NCI-H510A (cell line): ENCODE measurements around the gene UBTF.
A peak's percentile ranks its signal among the peaks of the same experiment; 100 is the strongest.
"Not testable (repeated sequence)": the region's sequence is repeated elsewhere in the genome, so short reads cannot be mapped to it uniquely, and the experiment has no call there.

Experiments
- DNase-seq: peaks from one replicate; lab custom pipeline; 2025; lab: John Stamatoyannopoulos, UW

The UBTF gene

DNA sequence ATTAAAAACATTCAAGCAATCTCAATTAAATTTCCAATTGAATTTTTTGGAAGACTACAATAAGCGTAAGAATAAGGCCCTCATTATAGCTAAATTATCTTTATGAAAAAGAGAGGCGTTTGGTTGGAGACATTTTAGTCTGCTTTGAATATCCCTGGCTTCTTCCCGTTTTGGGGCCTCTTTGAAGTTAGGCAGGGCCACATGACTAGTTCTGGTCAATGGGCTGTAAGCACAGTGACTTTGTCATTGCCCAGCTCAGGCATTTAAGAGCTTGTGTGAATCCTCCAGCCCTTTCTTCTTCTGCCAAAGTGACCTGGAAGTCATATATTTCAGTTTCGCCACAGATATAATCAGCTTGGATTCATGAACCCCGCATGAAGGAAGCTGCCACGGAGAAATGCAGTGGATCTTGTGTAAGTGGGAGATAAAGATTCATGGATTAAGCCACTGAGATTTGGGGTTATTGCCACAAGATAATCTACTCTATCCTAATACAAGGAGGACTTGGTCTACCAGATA, 21.7 kb upstream of the UBTF start:
- no peak for DNase-seq

DNA sequence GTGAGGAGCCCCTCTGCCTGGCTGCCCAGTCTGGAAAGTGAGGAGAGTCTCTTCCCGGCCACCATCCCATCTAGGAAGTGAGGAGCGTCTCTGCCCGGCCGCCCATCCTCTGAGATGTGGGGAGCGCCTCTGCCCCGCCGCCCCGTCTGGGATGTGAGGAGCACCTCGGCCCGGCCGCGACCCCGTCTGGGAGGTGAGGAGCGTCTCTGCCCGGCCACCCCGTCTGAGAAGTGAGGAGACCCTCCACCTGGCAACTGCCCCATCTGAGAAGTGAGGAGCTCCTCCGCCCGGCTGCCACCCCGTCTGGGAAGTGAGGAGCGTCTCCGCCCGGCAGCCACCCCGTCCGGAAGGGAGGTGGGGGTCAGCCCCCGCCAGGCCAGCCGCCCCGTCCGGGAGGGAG, 18.4 kb upstream of the UBTF start:
- DNase-seq, result not testable (repeated sequence)

DNA sequence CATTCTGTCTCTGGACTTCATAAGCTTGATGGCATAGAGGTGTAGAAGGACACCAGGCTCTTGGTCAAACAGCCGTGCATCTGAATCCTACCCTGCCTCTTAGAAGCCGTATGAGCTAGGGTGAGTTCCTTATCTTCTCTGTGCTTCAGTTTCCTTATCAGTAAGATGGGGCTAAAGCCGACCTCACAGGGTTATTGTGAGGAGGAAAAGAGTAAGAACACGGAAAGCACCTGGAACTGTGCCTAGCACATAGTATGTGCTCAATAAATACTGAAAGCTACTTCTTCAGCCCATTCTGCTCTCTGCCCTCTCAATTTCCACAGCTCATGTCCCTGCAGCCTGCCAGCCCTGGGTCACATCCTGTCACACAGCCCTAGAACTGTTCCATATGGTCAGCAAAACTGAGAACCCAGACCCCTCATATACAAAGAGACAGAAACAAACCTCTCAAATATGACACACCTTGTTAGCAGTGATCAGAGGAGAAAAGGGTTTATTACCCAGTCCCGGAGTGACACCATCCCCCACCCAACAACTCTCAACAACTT, 17.0 kb upstream of the UBTF start:
- no peak for DNase-seq

DNA sequence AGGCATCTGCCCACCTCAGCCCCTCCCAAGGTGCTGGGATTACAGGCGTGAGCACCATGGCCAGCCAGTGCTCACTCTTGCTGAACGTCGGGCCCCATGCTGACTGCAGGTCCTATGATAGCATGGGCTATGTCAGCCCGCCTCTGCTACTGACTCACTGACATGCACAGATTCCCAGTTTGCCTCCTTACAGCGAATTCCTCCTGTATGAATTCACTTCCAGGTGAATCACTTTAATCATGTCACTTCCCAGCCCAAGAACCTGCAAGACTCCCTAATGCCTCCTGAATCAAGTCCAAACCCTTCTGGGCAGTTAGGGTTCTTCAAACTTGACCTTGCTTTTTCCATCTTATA, 16.1 kb upstream of the UBTF start:
- DNase-seq, result no peak

DNA sequence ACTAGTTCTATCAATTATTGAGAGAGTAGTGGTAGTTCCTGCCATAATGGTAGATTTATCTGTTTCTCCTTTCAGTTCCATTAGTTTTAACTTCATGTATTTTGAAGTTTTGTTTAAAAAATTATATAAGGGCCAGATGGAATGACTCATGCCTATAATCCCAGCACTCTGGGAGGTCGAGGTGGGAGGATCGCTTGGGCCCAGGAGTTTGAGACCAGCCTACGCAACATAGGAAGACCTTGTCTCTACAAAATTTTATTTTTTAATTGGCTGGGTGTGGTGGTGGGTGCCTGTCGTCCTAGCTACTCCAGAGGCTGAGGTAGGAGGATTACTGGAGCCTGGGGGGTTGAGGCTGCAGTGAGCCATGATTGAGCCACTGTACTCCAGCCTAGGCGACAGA, 14.1 kb upstream of the UBTF start:
- DNase-seq, result no peak

DNA sequence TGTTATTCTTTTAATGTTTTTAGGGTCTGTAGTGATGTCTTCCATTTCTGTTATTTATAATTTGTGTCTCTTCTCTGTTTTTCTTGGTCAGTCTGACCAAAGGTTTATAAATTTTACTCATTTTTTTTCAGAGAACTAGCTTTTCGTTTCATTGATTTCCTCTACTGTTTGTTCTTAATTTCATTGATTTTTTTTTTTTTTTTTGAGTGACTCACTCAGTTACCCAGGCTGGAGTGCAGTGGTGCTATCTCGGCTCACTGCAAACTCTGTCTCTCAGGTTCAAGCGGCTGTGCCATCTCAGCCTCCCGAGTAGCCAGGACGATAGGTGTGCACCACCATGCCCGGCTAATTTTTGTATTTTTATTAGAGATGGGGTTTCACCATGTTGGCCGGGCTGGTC, 12.6 kb upstream of the UBTF start:
- DNase-seq, result no peak

DNA sequence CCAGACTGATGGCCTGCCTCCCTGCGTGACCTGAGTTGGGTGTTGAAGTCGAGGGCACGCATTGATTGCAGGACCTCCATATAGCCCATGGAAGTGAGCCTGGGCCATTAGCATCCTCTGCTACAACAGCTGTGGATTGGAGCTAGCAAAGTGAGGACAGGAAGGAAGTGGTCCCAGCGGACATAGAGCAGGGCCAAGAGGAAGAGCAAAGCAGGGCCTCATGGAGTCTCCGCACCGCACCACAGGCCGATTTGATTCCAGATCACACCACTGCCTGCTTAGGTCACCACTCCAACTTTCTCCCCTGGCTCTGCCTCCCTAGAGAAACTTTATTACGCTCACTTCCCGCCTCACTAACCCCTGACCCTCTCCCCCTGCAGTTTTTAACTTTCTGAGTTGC, 10.7 kb upstream of the UBTF start:
- DNase-seq, result no peak

DNA sequence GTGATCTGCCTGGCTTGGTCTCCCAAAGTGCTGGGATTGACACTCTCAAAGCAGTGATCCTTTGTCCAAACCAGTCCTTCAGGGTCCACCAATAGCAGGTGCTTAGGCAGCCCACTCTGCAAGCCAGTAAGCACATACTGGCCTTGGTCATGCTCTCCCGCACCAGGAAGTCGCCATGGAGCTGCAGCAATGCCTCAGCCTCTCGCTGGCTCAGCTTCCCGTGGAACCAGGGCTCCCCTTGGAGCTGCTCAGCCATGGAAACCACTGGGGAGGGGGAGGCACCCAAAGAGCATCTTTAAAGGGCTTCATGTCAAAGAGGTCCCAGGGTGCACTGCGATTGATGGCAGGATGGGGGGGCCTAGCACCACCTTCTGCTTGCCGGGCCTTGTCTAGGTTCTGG, 9.6 kb upstream of the UBTF start:
- no peak for DNase-seq

DNA sequence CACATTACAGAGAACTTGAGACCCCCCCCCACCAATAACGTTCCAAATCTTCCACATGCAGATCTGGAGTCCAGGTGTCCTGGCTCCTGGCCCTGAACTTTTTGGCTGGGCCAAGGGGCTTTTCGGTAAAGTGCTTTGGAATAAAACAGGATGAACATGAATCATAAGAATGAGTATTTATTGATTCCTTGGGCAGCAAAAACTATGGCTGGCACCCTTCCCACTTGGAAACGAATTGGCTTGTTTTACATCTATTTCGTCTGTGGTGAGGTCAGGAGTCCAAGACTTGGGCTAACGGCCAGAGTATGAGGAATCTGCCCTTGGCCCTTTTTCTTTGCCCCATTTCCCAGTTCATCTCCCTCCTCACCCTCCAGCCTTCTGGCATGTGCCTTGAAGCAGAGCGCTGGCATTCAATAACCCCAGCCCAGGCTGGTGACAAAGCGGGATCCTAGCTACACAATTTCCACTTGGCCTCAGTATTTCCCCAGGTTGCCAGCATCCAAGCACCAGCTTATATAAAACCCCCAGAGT, 4.1 kb upstream of the UBTF start:
- DNase-seq, result no peak

DNA sequence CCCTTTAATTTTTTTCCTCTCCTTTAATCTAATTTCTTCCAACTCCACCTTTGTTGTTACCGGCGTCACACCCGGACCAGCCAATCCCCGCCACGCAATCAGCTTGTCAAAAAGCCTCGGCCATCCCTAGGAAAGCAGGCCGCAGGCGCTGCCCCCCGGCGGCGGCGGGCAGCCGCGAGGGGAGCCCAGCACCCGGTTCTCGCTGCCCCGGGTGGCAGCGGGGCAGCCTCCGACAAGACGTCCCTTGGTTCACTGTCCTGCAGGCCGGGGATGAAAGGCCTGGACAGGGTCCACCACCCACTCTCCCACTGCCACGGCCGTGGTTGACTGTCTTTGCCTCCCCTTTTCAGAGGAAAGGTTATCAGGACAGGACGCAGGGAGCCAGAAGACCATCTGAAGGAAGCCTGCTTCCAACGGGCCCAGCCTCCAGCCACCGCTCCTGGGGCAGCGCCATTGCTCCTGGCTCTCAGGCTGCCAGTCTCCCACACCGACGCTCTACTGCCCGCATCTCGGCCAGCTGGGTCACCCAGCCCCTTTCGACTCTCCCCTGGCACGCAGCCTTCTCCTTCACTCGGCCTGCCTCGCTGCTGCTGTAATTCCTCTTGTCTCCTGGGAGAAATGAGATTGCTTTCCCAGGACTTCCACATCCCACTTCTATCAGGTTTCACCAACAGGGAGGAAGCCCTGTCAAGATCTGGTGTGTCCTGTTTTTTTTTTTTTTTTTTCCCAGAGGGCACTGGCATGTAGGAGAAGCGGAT, 2.8 kb upstream of the UBTF start:
- DNase-seq, result peak; percentile 49

DNA sequence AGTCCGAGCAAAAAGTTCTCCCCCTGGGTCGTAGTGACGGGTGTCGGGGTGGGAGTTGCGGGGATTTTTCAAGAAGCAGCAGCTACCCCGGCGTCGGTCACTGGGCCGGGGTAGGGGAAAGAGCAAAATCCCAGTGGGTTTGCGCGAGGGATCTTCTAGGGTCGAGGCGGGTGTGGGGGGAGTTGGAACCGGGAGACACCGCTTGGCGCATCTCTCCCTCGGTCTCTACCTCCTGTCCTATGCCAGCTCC, 2.3 kb upstream of the UBTF start:
- DNase-seq, result no peak

DNA sequence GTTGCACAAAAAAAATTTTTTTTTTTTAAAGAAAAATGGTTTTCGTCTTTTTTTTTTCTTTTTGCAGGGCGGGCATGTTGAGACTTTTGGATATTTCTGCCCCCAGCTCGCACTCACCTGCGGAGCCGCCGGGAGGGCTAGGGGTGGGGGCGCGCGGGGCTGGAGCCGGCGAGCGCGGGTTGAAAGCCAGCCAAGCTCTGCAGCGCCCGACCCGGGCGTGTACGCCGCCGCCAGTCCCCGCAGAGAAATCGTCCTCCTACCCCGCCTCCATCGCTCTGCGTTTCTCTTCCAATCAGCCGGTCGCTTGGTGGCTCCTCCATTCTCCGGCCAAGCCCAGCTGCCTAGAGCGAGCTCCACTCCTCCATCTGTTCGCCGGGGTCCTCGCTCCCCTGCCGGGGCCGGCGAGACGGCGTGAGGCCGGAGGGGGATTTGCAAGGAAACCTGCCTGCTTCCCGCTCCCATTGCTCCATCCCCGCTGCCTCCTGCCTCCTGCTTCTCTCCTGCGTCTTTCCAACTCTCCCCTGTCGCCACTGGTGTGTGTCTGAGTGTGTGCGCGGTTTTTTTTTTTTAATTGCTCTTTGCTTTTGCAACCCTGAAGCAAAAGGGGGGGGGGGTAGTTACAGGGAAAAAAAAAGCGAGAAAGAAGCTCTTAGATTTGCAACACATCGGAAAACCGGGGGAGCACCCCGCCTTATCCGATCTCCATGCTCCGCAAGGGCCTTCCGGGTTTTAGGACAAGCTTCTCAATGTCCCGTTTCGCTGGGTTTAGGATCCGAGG, 1.8 kb upstream of the UBTF start:
- DNase-seq, result peak; percentile 75

DNA sequence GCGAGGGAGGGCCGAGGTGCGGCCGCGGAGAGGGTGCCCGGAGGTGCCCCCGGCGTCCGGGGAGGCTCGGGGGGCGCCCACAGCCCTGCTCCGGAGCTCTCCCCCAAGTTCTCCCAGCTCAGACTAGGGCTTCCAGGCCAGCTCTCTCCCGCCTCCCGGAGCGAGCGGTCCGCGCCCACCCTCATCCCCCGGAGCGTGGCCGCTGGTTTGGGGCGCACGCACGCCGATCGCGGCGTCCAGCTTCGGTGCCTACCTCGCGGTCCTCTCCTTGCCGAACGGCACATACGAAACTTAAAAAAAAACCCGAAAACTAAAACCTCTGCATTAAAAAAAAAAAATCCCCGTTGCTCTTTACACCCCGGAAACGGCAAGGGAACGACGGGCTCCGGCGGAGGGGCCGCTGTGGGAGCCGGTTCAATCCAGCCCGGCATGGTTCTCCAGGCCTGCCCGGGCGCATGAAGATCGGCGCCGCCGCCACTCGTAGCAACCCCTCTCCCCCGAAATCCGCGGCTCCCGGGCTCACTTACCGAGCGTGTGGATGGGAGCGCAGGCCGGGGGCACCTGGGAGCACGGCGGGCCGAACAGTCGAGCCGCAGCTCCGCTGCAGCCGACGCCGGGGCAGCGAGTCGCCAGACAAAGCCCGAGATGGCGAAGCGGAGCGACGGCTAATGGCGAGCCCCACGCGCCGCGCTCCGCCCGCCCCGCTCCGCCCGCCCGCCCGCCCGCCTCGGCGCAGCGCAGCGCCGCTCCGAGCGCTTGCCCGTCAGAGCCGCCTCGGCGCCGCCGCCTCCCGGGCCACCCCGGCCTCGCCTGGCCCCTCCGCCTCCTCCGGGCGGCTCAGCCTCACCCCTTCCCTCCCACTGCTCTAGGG, 973 bp upstream of the UBTF start:
- DNase-seq, result peak; percentile 23

DNA sequence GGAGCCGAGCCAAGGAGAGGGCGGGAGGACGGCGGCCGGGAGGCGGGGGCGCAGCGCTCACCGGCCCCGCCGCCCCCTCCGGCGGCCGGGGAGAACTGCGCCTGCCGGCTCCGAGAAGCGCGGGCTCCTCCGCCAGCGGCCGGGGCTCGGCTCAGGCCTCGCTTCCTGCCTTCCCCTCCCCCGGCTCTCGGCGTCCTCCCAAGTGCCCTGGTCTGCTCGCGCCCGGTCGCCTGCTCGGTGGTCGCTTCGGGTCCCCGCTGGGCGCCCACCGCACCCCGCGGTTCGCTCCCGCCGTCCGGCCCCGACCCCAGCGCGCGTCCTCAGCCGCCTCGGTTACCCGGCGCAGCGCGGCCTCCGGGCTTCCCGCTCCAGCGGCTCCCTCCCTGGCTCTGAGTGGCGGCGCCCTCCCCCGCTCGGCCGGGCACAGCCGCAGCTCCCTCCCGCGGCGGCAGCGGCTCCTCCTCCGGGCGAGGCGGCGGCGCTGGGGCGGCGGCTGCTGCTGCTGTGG, 313 bp downstream of the UBTF start:
- DNase-seq, result peak; percentile 40

DNA sequence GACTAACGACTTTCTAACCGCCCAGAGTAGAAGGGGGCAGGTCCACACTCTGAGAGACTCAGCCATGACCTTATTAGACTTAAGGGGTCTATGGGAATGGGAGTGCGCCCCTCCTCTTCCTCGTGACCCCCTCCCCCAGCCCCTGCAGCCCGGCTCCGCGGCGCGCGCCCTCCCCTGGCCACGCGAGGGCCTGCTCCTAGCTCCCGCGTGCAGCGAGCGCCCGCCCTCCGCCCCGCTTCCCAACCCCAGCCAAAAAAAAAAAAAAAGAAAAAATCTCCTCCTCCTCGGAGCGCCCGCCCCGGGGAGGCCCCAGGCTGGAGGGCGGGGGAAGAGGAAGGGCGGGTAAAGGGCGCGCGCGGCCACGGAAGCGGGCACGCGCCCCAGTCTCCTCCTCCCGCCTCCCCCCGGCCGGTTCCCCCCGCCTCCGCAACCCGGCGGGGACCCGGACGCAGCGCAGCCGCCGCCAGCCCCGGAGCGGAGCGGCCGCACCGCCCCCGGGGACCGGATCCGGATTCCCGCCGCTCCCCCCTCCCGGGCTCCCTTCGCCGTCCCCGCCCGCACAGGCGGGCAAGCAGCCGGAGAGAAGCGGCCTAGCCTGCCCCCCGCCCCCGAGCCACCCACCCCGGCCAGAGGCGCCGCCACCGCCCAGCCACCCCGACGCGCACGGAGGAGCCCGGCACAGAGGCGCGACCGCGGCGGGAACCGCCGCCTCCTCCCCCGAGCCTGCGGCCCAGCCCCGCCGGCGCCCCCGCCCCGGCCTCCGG, 949 bp downstream of the UBTF start:
- DNase-seq, result peak; percentile 84

DNA sequence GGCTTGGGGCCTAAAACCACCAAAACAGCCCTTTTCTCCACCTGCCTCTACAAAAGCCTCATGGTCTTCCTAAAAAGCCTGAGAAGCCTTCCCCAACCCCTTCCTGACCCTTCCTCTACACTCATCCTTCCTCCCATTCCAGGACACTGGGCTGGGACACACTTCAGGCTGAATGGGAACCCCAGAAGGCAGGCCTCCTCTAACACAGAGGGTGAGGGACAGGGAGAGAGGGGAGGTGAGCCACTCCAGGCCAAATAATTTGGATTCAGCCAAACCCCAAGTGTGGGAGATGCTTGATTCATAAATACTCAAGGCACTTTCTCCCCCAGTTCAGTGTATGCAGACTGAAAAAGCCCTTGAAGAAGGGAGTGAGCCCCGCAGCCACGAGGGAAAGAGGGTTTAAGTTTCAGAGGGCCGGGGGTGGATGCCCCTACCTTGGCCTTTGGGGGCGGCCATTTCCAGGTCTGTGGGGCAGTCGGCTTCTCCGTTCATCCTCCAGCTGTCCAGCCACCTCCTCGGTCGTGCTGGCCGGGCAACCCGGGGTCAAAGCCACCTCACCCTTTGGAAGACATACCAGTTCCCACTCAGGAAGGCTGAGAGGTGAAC, 1.6 kb downstream of the UBTF start:
- no peak for DNase-seq

DNA sequence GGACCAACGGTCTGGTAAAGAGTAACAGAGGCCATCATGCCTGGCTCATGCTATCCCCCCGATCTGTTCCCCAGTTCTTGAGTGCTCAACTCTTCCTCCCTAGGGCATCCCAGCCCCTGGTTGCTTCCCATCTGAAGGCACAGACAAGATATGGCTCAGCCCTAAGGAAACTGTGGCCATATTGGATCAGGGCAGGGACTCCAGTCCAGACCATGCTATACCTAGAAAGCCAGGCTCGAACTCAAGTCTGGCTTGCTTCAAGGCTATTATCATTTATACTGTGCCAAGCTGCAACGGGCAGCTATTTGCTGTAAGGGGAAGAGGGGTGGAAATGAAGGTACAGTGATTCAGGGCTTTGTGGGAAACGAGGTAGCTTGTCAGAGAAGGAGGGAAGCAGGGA, 2.8 kb downstream of the UBTF start:
- DNase-seq, result no peak

DNA sequence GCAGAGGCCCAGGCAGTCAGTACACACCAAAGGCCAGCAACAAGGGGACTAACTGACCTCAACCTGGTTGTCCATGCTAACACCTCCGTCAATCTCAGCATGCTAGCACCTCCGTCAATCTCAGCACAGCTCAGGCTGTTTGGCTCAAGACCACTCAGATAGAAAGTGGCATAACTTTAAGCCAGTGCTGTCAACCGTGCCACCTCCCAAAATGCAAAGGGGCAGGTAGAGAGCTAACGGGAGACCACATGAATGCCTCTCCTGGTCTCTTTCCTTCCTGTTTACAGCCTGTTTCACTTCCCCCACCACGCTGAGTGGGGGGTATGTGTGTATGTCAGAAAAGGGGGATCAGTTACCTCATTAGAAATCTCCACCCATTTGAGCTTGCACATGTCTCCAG, 3.3 kb downstream of the UBTF start:
- DNase-seq, result no peak

DNA sequence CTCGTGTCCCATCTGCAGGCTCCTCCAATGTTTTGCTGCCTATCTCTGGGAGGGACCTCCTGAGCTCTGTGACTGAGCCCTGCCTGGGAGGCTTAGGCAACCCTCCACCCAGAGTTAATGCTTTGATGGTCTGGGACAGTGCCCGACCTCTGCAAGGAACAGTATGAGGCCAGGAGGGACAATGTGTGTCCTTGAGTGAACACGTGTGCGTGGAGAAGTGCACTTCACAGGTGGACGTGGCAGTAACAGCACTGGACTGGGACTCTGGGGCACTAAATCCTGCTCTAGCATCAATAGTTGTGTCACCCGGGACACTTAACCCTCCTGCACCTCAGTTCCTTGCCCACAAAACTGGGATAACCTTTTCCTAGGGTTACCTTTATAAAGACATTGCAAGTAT, 4.6 kb downstream of the UBTF start:
- DNase-seq, result no peak

DNA sequence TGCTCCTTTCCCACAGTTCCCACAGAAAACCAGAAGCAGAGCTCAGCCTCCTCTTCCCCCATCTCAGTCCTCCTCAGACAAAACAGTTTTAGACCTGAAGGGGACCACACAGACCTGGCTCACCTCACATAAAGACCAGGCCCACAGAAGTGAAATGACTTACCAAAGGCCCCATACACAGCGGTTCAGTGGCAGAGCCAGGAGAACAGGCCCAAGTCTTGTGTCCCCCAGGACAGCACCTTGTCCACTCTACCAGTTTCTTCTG, 5.3 kb downstream of the UBTF start:
- DNase-seq, result no peak
